Inflammatory macrophage treated with lipopolysaccharide for 1 hour (primary cell): ENCODE measurements around the gene INPP5E.

ENCODE experiments used
- DNase-seq, 2 donors: peaks; one replicate each; pipeline ENCODE4 v3.0.0-alpha.2; 2020 to 2022

The INPP5E gene

GRCh38 chr9:136381311-136381710, 58.3 kb downstream of the INPP5E start:
- no peak for DNase-seq

GRCh38 chr9:136380381-136380780, 59.3 kb downstream of the INPP5E start:
- DNase-seq = no peak

- DNase-seq = no peak
Measured at GRCh38 chr9:136379891-136380290, 59.8 kb downstream of the INPP5E start.

DNA sequence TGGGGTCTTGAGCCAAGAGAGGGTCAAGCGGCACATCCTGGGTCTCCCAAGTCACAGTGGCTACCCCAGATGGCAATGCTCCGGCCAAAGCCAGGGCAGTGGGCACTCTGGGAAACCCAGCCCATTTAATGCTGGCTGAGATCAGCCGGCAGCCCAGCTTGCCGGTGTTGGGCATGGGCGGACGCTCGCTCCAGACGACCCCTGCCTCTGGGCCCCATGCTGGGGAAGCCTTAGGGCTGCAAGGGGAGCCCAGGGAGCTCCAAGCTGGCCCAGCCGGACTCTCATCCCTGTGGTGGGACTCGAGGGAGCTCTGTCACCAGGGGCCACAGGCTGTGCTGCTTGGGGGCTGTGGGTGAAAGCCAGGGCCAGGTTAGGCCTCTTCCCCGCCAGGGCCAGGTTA, 60.2 kb downstream of the INPP5E start:
- no peak for DNase-seq

- no peak for DNase-seq
Measured at GRCh38 chr9:136379003-136379287, 60.7 kb downstream of the INPP5E start.
